Cerebellar nuclear complex (tissue), 1 donor: ENCODE data around the gene FGF6.
"Not testable (repeated sequence)": the region's sequence is repeated elsewhere in the genome, so short reads cannot be mapped to it uniquely, and the experiment has no call there.

Experiments used
- DNase-seq, 2 experiments: peaks; one replicate each; lab custom pipeline; 2025; lab: John Stamatoyannopoulos, UW

FGF6 gene

GRCh38 chr12:4445156-4446101 is at the start of gene FGF6:
Gene FGF6 (minus strand): TSS chr12:4445815. CDS start chr12:4445570, 245 bp downstream.
- DNase-seq: no peak

- no peak for DNase-seq
These were observed 45.4 kb upstream of the FGF6 start for GRCh38 chr12:4490973-4491372.

GRCh38 chr12:4489556-4489955 is 43.9 kb upstream of the FGF6 start:
- no peak for DNase-seq

GRCh38 chr12:4486980-4487379 is 41.4 kb upstream of the FGF6 start:
- DNase-seq: no peak

GRCh38 chr12:4486049-4486699 is 40.6 kb upstream of the FGF6 start:
- no peak for DNase-seq

GRCh38 chr12:4483885-4484823 is 38.5 kb upstream of the FGF6 start:
- no peak for DNase-seq

- no peak for DNase-seq
These were observed 37.3 kb upstream of the FGF6 start for GRCh38 chr12:4482936-4483335.

GRCh38 chr12:4478933-4479332 is 33.3 kb upstream of the FGF6 start:
- DNase-seq: no peak

- DNase-seq: no peak
These were observed 31.5 kb upstream of the FGF6 start for GRCh38 chr12:4477129-4477528.

GRCh38 chr12:4472046-4472445 is 26.4 kb upstream of the FGF6 start:
- no peak for DNase-seq

- DNase-seq: no peak
These were observed 25.6 kb upstream of the FGF6 start for GRCh38 chr12:4471256-4471655.

GRCh38 chr12:4468994-4469393 is 23.4 kb upstream of the FGF6 start:
- DNase-seq: no peak

- DNase-seq: no peak
These were observed 15.1 kb upstream of the FGF6 start for GRCh38 chr12:4460761-4461160.

- not testable (repeated sequence) for DNase-seq
These were observed 10.2 kb upstream of the FGF6 start for GRCh38 chr12:4455849-4456248.

GRCh38 chr12:4454315-4454860 is 8.8 kb upstream of the FGF6 start:
- DNase-seq: no peak

GRCh38 chr12:4451694-4452093 is 6.1 kb upstream of the FGF6 start:
- DNase-seq: no peak

- no peak for DNase-seq
These were observed 5.0 kb upstream of the FGF6 start for GRCh38 chr12:4450551-4451112.

GRCh38 chr12:4449851-4450221 is 4.2 kb upstream of the FGF6 start:
- no peak for DNase-seq

GRCh38 chr12:4448943-4449850 is 3.6 kb upstream of the FGF6 start:
- no peak for DNase-seq

GRCh38 chr12:4448371-4448940 is 2.8 kb upstream of the FGF6 start:
- DNase-seq: no peak
